CD4-positive, alpha-beta T cell treated with Interleukin-4 for 4 hours (primary cell): Measurements from ENCODE around the gene BCR.

Experiments used
- DNase-seq: peaks from one replicate; pipeline ENCODE4 v3.0.0-alpha.2; 2020

The BCR gene

DNA sequence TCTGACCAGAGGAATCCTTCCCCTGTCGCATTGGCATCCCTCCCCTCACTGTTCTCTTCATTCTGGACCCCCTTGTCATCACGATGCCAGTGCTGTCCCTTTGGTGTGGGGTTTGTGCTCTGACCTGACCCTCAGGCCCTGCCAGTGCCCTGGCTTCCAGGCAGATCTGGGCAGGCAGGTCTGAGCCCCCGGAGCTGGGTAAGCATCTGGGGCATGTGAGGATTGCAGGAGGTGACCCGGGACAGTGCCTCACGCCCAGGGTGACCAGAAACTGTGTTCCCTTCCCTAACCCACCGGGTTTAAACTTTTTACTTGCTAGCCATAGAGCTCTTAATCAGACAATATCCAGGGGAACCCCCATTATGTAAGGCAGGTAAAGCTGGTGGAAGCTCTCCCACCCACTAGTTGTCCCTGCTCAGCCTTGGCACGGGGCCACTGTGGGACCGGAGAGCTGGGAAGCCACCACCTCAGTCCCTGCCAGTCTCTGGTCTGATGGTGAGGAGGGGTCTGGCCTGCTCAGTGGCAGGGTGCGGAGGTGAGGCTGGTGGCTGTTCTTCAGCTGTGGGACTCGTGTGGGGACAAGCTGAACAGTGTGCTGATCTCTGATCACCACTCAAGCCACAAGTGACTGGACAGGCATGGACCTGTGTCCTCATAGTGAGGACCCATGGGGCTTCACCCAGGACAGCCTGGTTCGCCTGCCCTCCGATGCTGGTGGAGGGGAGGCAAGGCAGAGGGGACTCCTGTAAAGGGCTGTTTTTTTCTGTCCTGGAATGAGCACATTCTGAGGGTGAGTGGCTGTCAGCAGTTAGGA, 38.0 kb downstream of the BCR start:
- no peak for DNase-seq

DNA sequence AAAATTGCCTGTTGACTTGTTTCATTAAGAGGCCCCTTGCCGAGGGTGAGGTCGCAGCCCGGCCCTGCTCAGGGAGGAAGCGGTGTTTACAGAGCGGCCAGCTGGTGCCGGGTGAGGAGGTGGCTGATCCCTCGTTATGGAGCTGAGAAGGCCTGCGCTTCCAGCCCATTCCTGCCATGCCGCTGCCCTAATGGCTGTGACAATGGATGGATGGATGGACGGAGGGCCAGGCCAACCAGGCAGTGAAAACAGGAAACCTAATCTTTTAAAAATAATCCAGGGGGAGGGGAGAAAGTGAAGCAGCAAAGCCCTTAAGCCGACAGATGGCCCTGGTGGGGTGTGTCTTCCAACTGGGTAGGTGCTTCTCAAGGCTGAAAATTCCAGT, 38.5 kb downstream of the BCR start:
- no peak for DNase-seq

DNA sequence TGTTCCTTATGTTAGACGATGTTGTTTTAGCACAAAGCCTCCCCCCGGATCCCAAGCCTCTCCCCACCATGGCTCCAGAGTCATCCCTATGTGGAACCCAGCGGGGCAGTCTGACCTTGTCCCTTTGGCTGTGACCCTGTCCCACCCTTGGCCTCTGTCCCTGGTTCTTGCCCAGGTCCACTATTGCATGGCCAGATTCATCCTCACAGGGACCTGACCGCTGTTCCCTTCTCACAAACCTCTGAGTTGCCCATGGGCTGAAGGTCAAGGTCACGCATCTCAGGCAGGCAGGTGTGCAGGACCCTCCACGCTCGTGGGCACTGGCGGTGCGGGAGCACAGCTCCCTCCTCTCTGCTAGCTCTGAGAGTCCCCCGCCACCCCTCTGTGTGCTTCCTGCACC, 39.0 kb downstream of the BCR start:
- DNase-seq, result no peak

DNA sequence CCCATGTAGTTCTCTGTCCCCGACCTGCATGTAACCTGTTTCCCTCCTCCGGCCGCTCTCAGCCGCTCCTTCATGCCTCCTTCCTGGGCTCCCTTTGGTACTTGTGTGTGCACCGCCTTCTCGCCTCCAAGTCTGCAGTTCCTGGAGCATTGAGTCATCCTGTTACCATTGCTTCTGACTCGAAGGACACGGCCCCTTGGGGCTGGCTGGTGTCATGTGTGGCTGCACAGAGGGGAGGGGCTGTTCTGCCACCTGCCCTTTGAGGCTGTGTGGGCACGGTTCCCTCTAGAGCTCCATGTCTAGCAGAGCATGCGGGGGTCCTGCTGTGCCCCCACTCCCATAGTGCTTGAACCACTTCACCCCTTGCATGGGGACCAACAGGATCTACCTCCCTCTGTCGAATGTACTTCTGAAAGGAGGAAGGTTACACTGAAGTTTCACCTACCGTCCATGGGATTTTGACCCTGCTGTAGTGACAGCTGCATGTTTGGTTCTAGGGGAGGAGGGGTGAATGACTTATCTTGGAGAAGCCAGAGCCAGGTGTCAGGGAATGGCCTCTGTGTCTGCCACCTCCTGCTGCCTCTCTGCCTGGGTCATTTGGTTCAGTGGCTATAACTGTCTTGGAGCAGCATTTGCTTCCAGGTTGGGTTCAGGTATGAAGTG, 39.6 kb downstream of the BCR start:
- DNase-seq, result peak; percentile 45

DNA sequence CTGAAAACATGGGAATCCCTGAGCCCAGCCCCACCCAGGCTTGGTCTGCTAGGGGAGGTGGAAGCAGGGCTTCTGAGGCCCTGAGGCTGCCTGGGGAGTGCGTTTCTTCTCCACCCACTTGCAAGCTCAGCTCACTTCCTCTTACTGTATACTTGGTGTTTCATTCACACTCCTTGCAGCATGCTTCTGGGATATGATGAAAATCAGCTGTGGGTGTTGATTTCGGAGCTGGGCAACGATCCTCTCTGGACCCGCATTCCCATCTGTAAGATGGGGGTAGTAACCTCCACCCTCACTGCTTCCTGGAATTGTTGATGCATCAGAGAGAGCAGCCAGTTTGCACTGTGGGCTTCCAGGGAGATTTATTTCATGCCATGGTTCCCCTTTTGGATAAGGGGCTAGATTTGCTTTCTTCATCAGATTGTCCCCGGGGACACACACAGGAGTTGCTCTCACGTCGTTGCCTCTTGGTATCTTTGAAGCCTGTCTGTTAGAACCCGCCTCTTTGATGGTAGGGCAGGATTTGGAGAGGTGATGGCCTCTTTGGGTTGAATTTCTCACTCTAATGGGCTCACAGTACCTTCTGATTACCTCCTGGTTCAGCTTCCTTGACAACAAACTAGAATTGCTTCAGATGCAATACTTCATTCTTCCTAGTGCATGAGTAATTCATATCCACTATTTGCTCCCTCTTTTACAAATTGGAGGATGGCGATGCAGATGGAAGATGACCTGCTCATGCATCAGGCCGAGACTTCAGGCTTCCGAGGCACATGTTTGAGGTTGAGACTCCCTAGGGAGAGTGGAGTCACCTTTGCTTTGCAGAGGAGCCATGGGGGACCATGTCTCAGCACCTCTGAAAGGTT, 40.4 kb downstream of the BCR start:
- DNase-seq, result peak; percentile 19

DNA sequence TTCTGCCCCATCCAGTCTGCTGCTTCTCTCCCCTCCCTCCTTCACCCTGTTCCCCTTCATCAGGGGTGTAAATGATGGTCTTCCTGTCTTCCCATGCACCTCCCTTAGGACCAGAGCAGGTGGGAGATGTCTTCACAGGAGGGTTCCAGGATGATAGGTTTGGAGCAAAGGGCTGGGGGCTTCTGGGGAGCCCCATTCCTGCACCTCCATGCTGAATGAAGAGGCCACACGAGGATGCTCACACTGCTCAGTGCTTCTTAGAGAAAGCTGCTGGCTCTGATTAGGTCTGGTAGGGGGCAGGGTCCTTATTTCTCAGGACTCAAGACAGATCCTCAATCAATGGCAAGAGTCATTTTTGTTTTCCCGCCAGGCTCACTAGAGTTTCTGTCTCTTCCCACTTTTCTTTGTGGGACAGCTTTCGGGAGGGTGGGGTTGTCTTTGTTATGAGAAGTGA, 41.1 kb downstream of the BCR start:
- no peak for DNase-seq

DNA sequence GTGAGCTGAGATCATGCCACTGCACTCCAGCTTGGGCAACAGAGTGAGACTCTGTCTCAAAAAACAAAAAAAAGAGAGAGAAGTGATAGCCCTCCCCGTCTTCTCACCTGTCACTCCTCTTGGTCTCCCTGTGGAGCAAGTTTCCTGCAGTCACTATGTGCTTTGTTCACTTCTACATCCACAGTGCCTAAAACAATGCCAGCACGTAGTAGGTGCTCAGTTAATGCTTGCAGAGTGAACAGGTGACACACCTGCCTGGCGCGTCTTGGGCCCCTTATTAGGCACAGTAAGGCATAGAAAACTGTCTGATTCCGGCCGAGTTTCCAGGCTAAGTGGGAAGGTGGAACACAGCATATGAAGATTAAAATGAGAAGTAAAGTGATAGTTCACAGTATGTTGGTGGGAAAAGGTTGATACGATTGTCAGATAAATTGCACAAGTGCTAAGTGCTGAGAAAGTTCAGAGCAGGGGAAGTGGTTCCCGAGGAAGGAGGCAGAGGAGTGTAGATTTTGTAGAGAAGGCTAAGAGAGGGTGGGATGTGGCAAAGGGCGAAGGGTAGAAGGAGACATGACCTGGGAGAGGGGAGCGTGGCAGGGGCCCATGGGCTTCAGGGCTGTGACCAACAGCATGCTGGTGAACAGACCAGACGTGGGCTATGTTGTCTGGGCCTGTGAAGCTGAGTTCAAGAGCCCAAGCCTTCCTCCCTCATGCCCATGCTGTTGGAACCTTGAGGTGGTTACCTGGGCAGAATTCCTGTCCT, 41.9 kb downstream of the BCR start:
- no peak for DNase-seq

DNA sequence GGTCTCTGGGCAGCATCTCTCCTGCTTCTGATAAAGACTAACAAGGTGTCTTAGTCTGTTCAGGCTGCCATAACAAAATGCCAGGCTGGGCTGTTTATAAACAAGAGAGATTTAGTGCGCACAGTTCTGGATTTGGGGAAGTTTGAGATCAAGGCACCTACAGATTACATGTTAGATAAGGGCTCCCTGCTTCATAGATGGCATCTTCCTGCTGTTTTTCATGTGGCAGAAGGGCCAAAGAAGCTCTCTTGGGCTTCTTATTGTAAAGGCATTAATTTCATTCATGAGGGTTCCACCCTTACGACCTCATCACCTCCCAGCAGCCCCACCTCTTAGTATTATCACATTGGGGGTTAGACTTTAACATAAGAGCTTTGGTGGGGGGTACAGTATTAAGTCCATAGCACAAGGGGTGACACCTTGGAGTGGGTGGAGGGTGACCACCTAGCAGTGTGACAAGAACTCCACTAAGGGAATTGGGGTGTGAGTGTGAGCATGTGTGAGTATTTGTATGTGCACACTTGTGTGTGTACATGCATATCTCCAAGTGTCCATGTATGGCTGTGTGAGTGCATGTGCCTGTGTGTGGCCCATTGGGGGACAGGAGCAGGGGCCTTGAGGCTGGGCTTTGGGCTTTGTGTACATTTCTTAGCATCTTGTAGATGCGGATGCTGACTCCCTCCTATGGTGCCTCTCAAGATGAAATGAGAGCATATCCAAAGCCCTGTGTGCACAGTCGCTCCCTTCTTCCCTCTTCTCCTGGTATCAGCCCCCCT, 42.7 kb downstream of the BCR start:
- DNase-seq, result no peak

DNA sequence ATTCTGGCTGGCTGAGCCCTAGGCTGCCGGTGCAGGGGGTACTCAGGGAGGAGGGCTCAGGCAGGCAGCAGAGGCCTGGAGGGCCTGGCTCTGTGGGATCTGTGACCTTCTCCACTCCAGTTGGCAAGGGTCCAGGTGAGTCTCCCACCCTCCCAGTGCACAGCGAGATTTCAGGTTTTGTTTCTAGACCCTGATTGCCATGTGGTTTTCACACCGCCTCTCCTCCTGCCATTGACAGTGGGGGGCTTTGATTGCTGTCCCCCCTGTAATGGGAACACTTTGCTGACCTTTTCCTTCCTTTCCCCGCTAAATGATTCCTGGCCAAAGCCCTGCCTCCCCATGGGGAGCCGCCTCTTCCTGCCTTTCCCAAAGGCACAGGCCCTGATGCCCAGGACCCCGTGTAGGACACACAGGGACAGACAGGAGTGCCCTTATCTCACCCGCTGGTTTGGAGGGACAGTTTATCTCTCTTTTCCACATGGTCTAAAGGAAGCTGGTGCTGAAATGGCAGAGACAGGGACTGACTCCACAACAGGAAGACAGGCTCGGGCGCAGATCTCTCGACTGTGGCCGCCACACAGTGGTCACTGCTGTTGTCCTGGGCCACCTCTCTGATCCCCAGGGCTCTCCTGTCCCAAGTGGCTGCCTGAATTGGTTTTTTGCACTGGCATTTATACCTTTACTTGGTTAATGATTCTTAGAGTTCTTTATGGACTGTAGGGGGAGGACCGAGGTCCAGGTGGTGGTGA, 43.4 kb downstream of the BCR start:
- no peak for DNase-seq

DNA sequence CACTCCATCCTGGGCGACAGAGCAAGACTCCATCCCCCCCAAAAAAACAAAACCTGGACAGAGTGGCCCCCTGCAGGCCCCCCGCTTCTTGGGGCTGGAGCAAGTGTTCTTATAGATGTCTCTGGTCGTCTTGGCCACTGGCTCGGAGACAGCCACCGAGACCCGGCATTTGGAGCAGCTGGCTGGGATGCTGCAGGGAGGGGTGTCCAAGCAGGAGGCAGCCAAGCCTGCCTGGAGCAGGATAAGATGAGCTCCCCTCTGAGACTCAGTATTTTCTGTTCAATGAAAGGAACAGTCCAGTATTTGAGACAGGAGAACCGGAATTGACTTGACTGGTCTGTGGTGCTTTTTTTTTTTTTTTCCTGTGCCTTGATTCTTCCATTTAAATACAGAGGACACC, 44.5 kb downstream of the BCR start:
- no peak for DNase-seq

DNA sequence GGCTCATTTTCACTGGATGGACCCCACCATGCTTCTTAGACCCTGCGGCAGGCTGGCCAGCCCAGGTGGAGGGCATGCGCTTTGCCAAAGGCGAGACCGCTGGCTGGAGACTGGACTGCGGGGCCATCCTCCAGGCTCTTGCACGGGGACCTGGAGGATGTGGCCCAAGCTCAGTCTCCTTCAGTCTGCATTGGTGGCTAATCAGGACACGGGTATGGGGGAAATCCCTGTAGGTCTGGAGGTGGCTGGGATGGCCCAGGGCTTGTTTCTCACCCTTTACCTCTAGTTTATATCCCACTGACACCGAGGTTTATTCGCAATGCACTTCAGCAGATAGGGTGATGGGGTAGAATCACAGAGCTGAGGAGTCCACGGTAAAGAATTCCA, 45.0 kb downstream of the BCR start:
- DNase-seq, result no peak

DNA sequence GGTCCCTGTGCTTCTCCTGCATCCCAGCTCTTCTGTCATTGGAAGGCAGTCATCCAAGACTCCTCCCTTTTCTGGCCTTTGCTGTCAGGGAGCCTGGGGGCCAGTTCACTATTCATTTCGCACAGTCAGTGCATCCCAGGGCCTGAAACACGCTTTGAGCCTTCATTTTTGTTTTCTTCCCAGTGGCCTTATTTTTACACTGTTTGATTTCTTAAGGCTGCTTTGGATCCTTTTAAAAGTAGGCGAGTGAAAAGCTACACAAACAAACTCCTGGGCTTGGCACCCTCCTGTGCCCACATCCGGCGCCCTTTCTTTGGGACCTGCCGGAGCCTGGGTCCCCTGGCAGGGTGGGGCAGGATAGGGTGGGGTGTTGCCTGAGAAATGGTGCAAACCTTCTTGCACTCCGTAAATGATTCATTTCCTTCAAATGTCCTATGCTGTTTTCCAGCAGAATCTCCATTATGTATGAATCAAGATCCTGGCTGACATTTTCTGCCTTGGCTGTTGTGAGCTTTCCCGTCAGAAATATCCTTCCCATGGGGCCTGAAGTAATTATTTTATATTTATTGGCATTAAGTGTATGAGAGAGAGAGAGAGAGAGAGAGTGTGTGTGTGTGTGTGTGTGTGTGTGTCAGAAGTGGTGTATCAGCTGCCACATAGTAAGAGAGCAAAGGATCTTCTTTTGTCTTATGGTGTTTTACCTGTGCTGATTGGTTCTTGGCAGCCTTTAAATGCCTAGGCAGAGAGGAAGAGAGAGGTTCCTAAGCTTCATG, 45.6 kb downstream of the BCR start:
- peak; percentile 54 for DNase-seq

DNA sequence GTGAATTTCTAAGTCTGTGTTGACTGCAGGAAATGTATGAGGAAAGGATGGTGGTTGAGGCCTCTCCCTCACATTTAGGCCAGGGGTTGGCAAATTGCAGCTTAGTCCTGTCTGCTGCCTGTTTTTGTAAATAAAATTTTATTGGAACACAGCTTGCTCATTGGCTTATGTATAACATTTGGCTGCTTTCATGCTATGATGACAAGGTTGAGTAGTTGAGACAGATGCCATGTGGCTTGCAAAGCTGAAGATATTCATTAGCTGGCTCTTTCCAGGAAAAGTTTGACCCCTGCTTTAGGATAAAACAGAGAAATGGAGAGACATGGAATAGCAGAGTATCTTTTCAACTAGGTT, 46.2 kb downstream of the BCR start:
- no peak for DNase-seq

DNA sequence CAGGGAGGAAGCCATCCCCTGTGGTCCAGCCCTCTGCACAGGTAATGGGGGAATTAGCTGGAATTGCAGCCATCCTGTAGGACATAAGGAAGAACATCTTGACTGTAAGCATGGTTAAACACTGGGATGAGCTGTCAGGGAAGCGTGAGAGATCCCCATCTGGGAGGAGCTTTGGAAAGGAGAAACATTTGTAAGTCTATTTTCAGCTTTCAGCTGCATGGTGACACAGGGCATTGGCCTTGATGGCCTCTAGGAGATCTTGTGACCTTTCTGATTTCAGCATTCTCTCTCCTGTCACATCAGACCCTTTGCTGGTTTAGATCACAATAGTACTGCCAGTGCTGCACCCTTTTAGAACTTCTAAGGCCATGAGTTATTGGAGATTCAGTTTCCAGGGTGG, 47.1 kb downstream of the BCR start:
- no peak for DNase-seq

DNA sequence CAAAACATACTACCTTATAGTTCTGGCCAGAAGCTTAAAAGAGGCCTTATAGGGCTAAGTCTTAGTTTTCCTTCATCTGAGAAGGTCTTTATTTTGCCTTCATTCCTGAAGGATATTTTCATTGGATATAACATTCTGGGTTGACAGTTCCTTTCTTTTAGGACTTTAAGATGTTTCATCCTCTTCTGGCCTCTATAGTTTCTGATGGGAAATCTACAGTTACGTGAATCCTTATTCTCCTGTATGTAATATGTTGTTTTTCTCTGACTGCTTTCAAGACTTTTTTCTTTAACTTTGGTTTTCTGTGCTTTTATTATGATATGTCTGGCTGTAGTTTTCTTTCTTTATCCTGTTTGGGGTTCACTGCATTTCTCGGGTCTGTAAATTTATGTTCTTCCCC, 48.2 kb downstream of the BCR start:
- no peak for DNase-seq

DNA sequence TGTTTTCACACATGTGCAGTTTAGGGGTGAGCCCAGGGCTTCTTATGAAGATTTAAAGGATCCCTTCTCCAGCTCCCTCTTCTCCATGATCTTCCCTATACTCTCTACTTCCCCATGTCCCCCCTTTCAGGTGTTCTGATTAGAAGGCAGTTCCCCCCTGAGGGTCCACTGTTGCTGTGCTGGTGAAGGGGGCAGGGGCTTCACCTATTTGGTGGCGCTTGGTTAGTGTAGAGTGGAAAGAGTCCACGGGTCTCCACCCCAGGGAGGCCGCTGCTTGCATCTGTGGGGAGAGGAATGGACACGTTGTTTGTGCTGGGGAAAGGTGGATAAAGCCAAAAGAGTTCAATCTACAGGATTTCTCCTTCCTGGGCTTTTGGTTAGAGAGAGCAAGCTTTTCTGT, 49.3 kb downstream of the BCR start:
- DNase-seq, result no peak

DNA sequence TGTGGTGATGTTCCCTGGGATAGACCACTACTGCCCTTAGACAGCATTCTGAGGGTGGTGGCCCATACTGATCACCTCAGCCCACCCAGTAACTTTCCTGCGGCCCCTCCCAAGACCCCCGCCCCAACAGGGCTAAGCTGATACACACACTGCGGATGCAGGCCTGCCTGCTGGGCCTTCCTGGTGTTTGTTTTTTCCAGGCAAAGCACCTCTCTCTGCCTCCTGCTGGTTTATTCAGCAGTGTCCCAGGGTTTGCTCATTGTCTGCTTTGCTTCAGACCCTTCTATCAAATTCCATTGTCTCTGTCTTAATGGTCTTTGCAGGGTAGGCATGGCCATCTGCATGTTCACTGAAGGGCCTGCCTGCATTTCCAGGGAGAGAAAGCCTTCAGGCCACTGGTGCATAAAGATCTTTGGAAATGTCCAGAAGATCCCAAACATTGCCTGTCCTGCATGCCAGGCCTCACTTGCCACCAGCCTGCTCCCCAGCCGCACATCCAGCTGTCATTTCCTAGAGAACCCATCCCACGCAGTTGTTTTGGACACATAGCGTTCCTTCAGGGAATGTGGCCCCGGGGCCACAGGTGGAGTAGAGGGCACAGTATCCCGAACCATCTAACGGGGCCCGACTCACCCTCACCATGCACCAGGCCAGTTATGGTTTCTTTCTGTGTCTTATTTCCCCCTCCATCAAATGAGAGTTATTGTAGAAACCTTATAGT, 50.2 kb downstream of the BCR start:
- DNase-seq, result no peak

DNA sequence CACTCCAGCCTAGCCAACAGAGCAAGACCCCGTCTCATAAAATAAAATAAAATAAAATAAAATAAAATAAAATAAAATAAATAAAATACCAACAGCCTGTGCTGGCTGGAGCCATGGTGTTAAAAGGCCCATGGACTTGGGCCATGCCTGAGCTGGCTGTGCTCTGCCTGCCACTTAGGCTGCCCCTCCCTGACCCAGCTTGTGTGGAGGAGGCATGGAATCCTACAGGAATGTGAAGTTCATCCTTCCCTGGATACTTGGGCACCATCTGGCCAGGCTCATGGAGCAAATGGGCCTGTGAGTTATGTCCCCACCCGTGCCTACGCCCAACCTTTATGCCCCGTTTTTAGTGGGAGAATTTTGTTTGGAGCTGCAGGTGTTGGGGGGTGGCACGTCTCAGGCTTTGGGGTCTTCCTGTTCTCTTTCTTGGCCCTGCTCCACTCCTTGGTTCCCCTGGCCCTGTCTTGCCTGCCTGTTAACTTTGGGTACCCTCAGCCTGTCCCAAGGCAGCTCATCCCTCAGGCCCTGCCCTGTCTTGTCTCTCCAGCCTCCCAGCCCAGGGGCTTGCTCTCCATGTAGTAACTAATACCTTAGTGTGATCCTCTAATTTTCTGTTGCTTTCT, 51.3 kb downstream of the BCR start:
- DNase-seq, result no peak

DNA sequence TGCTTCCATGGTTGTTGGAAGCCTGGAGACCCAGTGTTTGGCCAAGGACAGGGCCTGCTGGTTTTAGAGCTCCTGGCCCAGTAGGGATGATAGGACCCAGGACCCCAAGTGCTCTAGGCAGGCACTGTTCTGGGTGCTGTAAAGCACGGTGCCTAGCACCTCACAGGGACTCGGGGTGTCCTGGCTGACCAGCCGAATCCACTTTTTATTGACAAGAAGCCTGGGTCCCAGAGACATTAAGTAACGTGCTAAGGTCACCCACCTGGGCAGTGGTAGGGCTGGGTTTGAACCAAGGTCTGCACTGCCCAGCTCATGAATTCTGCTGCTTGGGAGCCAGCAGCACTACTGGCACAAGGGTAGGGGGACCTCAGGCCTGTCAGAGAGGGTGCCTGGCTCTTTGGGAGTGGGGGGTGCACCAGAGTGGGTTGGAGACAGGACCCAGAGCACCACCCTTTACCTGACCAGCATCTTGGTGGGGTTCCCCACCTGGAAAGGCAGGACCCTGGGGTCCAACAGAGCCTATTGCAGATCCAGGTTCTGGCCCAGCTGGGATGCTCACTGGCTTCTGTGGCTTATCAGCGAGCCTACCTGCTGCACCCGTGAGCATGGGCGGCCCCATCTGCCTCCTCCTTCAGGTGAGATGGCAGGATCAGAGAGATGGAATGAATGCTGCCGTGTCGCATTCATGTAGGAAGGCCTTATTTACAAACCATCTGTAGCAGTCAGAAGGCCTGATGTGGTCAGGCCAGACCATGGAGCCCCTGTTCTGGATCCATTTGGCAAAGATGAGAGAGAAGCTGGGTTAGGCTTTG, 52.0 kb downstream of the BCR start:
- no peak for DNase-seq
